VCaP (cell line): Measurements from ENCODE around the gene FOXS1.

Source experiments
- H3K27ac ChIP-seq: fragments of 450-650 bp; 2 replicates; pipeline ENCODE4 v1.5.1; 2017
- CTCF ChIP-seq: fragments of 450-650 bp; conservative IDR thresholded peaks from 2 replicates; pipeline ENCODE4 v1.5.1; 2017; ENCODE audit warnings: mild to moderate bottlenecking, moderate library complexity

The FOXS1 gene

GRCh38 chr20:31851240-31851955 lies 6.0 kb upstream of the FOXS1 start:
- no peak overlapping the region for H3K27ac ChIP-seq
- TF ChIP-seq CTCF = no peak

- no peak for TF ChIP-seq CTCF
- H3K27ac ChIP-seq = no peak overlapping the region; the same call in 1 of the 2 replicates
Observed at GRCh38 chr20:31849306-31849930, 4.0 kb upstream of the FOXS1 start.

GRCh38 chr20:31848088-31848999 lies 2.9 kb upstream of the FOXS1 start:
- no peak for TF ChIP-seq CTCF
- H3K27ac ChIP-seq = no peak overlapping the region

GRCh38 chr20:31846793-31847138 lies 1.4 kb upstream of the FOXS1 start:
- no peak overlapping the region for H3K27ac ChIP-seq
- peak; percentile 24 for TF ChIP-seq CTCF

GRCh38 chr20:31844737-31845299 lies 586 bp downstream of the FOXS1 start:
- peak overlapping the region; percentile 14; the same call in 1 of the 2 replicates for H3K27ac ChIP-seq
- no peak for TF ChIP-seq CTCF

GRCh38 chr20:31843881-31844280 lies 1.5 kb downstream of the FOXS1 start:
- TF ChIP-seq CTCF = no peak
- no peak overlapping the region for H3K27ac ChIP-seq

GRCh38 chr20:31843288-31843687 lies 2.1 kb downstream of the FOXS1 start:
- TF ChIP-seq CTCF = no peak
- no peak overlapping the region for H3K27ac ChIP-seq
